Inferior parietal cortex (tissue), 1 donor: ENCODE measurements around the gene NBAS.
"Not testable (repeated sequence)": the region's sequence is repeated elsewhere in the genome, so short reads cannot be mapped to it uniquely, and the experiment has no call there.

ENCODE experiments used
- DNase-seq: peaks from one replicate; pipeline ENCODE4 v3.0.0-alpha.2; 2016; ENCODE audit errors: extremely low spot score

NBAS gene

DNA sequence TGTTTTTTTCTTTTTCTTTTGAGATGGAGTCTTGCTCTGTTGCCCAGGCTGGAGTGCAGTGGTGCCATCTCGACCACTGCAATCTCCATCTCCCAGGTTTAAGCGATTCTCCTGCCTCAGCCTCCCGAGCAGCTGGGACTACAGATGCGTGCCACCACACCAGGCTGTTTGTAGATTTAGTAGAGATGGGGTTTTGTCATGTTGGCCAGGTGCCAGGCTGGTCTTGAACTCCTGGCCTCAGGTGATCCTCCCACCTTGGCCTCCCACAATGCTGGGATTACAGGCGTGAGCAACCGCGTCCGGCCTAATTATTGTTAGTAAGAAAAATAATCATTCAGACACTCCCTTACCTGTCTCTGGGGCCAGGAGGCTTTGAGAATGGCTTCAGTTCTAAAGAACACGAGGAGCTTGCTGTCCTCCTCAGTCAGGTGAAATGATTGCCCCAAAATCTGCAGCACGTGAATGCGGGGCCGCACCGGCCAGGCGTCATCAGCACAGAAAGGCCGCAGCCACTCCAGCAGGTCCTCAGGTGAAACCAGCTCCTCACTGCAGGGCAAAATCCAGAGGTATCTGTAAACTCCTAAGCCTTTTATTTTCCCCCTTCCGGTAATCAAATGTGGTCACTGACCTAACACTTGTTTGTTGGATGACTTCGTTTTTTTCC, 342.6 kb downstream of the NBAS start:
- no peak for DNase-seq

DNA sequence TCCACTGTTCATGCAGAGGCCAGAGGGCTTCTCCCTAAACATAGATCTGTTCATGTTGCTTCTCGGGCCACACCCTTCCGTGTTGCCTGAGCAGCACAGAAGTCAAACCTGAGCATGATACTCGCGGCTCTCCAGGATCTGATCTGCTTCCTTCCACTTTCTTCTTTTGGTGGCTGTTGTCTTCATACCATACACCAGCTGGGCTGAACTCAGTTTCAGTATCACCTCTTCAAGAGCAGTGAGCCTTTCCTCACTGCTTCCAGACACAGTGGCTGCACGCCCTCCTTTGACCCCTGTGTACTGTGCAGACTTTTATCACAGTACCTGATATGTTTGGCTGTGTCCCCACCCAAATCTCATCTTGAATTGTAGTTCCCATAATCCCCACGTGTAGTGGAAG, 348.9 kb downstream of the NBAS start:
- DNase-seq, result no peak

DNA sequence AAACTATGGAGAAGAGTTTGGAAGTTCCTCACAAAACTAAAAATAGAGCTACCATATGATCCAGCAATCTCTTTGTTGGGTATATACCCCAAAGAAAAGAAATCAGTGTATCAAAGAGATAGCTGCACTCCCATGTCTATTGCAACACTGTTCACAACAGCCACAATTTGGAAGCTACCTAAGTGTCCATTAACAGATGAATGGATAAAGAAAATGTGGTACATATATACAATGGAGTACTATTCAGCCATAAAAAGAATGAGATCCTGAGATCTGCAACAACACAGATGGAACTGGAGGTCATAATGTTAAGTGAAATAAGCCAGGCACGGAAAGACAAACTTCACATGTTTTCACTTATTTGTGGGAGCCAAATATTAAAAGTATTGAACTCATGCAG, 350.6 kb downstream of the NBAS start:
- not testable (repeated sequence) for DNase-seq

DNA sequence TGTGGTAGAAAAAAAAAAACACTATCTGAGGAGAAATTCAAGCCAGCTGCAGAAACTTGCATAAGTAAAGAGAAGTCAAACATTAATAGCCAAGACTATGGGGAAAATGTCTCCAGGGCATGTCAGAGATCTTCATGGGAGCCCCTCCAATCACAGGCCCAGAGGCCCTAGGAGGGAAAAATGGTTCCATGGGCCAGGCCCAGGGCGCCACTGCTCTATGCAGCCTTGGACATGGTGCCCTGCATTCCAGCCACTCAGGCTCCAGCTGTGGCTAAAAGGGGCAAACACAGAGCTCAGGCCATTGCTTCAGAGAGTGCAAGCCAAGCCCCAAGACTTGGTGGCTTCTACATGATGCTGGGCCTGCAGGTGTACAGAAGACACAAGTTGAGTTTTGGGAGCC, 354.7 kb downstream of the NBAS start:
- DNase-seq, result no peak

DNA sequence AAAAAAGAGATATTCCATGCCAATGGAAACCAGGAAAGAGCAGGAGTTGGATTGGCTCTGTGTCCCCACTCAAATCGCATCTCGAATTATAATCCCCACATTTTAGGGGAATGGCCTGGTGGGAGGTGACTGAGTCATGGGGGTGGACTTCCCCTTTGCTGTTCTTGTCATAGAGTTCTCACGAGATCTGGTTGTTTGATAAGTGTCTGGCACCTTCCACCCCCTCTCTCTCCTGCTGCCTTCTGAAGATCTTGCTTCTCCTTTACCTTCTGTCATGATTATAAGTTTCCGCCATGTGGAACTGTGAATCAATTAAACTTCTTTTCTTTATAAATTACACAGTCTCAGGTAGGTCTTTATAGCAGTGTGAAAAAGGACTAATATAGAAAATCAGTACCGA, 355.6 kb downstream of the NBAS start:
- DNase-seq, result no peak

DNA sequence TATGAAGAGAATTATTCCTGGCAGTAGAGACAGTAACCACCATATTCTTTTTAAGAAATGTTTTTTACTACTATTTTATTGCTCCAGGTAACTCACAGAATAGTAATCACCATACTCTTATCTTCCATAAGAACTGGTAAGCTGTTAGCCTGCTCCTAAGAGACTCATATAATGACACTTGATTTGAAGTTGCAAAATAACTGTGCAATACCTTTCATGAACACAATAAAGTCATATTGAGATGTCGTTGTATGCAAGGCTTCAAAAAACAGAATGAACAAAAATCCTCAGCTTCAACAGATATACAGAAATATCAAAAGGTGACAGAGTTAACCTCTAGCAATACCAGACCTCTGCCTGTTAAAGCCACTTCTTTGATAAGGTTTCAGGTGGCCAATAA, 360.1 kb downstream of the NBAS start:
- no peak for DNase-seq

DNA sequence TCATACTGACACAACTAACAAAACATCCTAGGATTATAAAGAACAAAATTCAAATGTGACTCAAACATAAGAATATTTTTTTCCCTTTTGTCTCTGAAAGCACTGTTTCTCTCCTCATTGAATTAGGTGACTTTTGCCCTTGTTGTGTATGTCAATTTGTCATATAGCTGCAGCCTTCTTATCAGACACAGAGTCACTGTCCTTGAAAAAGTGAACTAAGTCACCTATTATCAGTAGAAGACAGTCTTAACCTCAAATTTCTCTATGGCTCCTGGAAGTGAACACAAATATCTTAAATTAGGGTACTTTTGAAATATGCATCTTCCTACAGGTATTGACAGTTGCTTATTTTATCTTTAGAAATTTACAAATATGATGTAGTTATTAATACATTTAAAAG, 360.6 kb downstream of the NBAS start:
- DNase-seq, result no peak

DNA sequence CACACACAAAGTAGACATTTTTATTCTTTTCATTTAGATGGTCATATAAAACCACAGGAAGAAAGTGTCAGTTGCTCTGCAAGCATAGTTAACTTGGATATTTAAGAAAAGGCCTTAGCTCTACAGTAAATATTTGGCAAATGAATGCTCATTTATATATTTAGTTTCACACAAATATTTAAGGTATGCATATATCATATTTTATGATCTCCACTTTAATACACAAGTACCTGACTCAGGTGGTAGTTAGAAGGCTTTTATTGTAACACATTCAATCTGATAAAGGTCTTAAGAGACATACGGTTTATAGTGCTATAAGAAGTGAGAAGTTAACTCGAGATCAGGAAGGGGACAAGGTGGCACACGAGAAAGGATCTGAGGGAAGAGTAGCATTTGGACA, 363.1 kb downstream of the NBAS start:
- no peak for DNase-seq

DNA sequence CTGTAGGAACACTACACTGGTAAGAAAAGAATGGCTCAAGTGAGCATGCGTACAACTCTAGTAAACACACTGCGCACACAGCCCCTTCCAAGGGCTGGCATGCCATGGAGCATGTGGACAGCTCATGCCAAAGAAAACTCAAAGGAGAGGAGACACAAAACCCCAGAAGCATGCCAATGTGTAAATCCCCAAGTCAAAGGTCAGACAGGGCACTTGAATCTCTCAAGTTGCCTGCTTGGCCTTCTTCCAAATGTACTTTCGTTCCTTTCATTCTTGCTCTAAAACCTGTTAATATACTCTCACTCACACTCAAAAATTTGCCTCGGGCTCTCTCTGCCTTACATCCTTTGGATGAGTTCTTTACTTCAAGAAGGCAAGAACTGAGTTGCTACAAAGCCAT, 365.3 kb downstream of the NBAS start:
- no peak for DNase-seq

DNA sequence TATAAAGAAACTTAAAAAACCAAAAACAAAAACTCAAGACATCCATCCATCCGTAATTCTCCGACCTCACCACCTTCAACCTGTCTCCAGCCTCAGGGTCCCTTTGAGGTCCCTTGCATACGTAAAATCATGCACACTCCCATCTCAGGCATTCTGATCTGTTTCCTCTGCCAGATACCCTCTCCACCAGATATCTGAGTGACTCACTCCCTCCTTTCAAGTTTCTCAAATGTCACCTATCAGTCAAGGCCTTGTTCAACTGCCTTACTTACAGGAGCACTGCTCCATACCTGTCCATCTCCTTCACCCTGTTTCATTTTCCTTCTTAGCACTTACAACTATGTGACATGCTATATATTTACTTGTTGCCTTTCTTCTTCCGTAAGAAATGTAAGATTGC, 369.3 kb downstream of the NBAS start:
- no peak for DNase-seq

DNA sequence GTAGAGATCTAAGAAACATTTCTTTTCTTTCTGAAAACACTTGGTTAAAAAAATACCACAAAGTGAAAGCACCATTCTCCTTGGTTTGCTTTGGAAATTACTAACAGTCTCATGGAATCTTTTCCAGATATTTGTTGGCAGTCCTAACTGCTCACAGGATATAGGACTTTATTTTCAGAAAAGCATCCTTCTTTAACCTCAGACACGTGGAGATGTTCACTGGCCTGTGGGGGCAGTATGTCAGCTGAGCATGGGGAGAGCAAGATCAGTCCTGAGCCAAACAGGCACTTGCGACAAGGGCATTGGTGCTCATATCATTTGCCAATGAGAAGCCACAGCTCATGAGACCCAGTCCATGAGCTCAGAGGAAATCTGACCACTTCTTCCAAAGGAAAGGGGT, 371.9 kb downstream of the NBAS start:
- DNase-seq, result no peak

DNA sequence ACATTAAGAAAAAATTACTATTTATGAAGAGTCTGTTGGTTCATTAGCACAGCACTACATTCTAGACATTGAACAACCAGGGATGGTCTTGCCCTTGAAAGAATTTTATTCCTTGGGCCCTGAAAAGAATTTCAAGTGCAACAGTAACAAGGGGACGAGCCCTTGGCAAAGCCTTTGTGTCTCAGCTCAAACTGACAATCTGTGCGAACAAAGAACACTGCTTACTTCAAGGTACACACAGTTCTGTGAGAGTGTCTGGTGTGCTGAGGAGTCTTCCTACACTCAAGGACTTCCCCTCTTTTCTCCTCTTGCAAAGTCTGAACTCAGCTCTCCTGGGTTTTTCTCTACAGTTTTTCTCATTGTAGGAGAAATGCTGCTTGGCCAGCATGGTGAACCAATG, 373.4 kb downstream of the NBAS start:
- no peak for DNase-seq

DNA sequence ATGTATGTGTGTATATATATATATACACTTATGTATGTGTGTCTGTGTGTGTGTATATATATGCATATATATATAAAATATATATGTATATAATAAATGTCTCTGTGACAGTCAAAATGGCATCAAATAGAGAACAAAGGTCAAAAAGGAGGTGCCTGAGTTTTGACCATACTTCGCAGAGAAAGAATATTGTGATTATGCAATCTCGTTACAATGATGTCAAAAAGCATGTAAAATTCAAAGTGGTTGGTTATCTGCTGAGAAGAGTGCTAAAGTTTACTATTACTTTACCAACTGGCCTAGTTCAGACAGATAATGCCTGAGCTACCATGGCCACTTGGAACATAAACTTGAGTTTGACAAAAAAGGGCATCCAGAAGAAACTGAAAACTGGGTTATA, 375.0 kb downstream of the NBAS start:
- no peak for DNase-seq

DNA sequence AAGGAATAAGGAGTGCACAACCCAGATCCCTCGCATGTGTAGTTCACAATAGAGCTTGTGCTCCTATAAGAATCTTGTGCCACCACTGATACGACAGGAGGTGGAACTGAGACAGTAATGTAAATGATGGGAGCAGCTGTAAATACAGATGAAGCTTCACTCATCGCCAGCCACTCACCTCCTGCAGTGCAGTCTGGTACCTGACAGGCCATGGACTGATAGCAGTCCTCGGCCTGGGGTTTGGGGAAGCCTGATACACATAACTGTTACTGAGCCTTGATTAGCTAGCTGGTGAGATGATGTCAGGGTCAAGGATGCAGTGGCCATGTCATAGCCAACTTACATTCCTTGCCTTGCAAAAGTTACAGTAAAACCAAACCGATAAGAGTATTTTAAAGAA, 376.6 kb downstream of the NBAS start:
- DNase-seq, result no peak

DNA sequence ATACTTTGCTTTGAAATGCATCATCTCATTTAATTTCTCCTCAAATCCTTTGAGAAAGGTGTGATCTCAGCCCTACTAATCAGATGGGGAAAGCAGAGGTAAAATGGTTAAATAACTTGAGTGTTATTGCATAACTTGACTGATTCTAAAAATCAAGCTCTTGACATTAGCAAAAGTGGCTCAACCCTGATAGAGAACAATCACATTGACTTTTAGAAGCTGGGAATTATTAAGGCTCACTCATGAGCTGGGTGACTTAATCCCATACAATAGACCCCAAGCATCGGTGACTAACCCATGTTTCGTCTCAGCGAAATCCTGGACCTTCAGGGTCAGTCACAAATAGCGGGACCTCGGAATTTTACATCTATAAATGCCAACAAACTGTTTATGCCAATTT, 378.9 kb downstream of the NBAS start:
- no peak for DNase-seq

DNA sequence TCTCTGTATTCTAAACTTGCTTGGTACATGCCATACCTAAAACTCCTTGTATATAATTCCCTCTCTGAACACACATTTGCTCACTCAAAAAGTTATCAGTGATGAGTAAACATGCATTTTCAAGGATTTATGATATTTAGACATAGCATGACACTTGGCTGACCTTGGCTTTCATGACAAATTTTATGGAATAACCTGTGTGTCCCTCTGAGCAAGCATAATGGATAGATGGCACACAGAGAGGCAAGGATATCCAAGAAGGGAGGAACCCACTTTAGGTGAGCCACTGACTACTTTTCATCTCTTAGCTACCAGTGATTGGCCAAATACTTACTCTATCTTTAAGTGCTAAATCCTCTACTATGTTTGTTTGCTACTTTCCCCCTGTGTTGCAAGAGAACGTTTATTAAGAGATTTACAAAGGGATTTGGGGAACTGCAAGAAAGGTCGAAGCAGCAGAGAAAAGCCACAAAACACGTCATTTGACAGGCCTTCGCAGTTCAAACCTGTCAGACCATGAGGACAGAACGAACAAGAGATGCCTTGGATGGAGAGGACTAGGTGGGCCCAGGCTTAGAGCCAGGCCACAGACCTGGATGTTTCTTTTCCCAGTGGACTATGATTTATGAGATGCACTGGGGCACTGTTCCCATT, 379.9 kb downstream of the NBAS start:
- DNase-seq, result no peak

DNA sequence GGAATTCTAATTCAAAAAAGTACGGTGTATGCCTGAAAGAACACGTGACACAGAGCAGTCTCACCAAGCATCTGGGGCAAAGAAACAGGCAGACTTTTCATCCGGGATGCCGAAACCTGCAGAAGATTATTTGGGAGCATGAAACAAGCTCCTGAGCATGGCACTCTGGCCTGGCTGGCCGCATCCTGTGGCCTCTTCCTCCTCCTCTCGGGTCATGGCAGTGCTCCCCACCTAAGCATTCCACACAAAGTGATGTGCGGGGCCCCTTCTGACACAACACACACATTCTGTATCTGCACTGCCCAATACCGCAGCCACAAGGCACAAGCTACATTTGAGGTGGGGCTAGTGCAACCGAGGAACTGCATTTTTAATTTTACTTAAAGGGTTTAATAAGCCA, 380.8 kb downstream of the NBAS start:
- DNase-seq, result no peak

DNA sequence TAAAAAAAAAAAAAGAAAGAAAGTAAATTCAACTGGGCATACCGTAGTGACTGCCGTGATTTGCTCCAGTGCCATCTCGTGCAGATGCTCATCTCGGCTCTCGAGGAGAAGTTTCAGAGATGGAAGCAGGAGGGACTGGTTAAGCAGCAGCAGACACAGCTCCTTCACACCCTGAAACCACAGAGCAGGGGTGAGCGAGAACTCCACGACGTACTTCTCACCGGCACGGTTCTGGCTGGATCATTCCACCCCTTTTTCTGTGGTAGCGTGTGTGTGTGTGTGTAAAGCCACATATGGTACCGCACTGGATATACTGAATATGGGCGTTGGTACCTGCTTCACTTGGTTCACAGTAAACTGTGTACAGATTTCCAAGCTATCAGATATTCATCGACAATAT, 382.2 kb downstream of the NBAS start:
- no peak for DNase-seq

DNA sequence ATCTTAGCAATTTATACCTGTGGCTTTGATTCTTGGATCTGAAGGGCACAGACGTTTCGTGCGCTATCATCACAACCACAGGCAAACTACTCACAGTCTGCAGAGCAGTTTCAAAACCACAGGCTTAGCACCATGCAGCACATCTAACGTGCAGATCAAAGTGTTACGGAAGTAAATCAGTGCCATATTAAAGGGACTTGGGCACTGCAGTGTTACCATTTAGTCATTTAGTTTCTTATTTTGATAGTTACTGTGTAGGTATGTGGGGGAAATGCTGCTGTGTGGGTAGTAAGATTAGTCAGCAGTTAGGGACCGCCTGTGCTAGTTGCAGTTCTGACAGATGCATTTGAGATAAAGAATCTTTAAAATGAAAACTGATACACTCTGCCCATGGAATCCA, 384.0 kb downstream of the NBAS start:
- peak; percentile 35 for DNase-seq

DNA sequence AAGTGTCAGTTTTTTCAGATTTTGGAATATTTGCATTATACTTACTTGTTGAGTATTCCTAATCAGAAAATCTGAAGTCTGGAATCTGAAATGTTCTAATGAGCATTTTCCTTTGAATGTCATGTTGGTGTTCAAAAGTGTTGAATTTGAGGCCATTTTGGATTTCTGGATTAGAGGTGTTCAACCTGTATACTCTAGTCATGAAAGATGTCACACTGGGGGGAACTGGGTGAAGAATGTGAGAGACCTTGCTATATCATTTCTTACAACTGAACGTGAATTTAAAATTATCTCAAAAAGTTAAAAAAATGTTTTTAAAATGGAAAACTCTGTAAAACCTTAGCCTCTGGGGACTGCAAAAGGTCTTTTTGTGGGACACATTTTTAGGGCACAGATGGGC, 384.5 kb downstream of the NBAS start:
- DNase-seq, result no peak

DNA sequence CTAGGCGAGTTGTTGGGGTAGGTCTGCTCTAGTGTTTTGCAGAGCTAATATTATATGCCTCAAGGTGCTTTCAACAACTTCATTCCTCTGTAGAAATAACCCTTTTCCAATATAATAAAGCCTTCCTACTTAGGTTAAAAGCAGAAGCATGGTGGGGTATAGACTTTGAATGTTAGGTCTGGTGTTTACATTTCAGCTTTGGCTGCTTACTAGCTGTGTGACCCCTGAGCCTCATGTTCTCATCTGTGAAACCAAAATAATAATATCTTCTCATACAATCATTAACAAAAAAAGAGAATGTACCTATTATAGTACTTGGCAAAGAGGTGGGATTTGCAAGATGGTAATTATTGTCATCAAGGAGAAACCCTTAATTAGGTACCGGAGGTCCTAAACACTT, 386.6 kb downstream of the NBAS start:
- DNase-seq, result no peak

DNA sequence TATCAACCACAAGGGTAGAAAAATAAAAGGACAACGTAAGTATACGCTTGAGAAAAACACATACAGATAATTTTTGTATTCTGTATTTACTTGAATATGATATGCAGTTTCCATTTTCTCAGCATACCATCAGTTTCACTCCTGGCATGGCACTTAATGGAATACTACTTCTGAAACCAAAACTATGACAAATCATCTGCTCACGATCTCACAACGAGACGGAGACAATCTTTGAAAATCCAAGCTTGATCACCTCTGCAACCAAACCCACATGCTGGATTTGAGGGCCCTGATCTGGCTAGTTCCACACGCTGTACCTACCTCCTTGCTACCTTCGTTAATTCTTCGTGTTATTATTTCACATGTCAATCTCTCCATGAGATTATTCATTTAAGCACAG, 387.6 kb downstream of the NBAS start:
- no peak for DNase-seq

DNA sequence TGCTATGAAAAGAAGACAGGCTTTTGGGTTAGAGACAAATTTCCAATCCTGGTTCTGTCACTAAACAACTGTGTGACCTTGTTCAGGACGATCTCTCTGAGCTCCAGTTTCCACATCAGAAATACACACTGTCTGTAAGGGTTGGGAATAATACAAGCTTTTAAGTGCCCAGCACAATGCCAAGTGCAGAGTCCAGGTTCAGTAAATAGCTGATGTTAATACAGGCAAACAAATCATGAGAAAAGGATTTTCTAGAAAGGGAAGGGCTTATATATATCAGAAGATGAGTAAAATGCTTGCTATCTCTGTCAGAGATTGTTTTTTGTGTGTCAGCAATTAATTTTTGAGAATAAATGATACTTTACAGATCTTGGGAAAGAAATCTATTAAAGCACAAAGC, 388.3 kb downstream of the NBAS start:
- no peak for DNase-seq
